CD4-positive, alpha-beta T cell (primary cell): ENCODE measurements around the gene DARS1. TPM values are rescaled to one million over a fixed set of nuclear protein-coding genes. Genes with fewer than 3 reads are reported as not detected.

Source experiments
- ATAC-seq: fragments of 200-7000 bp; cut with Tn5 transposase; one replicate; pipeline ENCODE4 v1.10.0; 2022; ENCODE audit warnings: mild to moderate bottlenecking; ENCODE audit not compliant: poor library complexity
- CTCF ChIA-PET: fragments of 350-600 bp; sonication (Branson Sonifier 250); formaldehyde crosslinking; loops from one replicate; lab custom pipeline; 2021; ENCODE audit warnings: antibody characterized with exemption, inconsistent platforms; lab: Charles Lee
- POLR2A ChIA-PET: fragments of 350-600 bp; sonication (Branson Sonifier 250); formaldehyde crosslinking; loops from one replicate; lab custom pipeline; 2021; ENCODE audit warnings: antibody characterized with exemption, inconsistent platforms; lab: Charles Lee
- DNase-seq, 14 experiments: peaks; one replicate each; pipeline ENCODE4 v3.0.0-alpha.2; 2013 to 2020; ENCODE audit warnings: mixed read lengths in 2 of 14
- H3K27ac ChIP-seq, 2 donors: one replicate each; pipeline versions ENCODE4 v1.5.1 to v1.7.0; 2013; ENCODE audit warnings: low read length in 2 of 2, low read depth in 1 of 2, mild to moderate bottlenecking in 1 of 2
- H3K27me3 ChIP-seq, 2 experiments: 1 replicate in 1 of 2; 2 replicates in 1 of 2; pipeline versions ENCODE4 v1.6.1 to v1.7.0; 2013; ENCODE audit warnings: low read length in 2 of 2, control low read depth in 1 of 2, mild to moderate bottlenecking in 1 of 2, moderate library complexity in 1 of 2; ENCODE audit not compliant: insufficient read depth in 2 of 2, control insufficient read depth in 1 of 2
- H3K36me3 ChIP-seq: one replicate; pipeline ENCODE4 v1.6.1; 2013; ENCODE audit warnings: low read length, control low read depth; ENCODE audit not compliant: insufficient read depth
- H3K4me1 ChIP-seq: one replicate; pipeline ENCODE4 v1.6.1; 2013; ENCODE audit warnings: low read length, control low read depth; ENCODE audit not compliant: insufficient read depth
- H3K4me3 ChIP-seq: one replicate; pipeline ENCODE4 v1.5.1; 2013; ENCODE audit warnings: mild to moderate bottlenecking, low read length, moderate library complexity
- H3K9me3 ChIP-seq, 2 experiments: 1 replicate in 1 of 2; 2 replicates in 1 of 2; pipeline versions ENCODE4 v1.6.1 to v1.7.0; 2013; ENCODE audit warnings: low read length in 2 of 2, mild to moderate bottlenecking in 2 of 2, control low read depth in 1 of 2, moderate library complexity in 1 of 2; ENCODE audit not compliant: control insufficient read depth in 1 of 2, insufficient read depth in 1 of 2
- H3K27ac Mint-ChIP-seq: one replicate; pipeline ENCODE4 v1.8.0; 2020; ENCODE audit warnings: mixed read lengths
- H3K27me3 Mint-ChIP-seq: one replicate; pipeline ENCODE4 v1.8.0; 2021; ENCODE audit warnings: mixed read lengths
- H3K36me3 Mint-ChIP-seq: one replicate; pipeline ENCODE4 v1.8.0; 2021; ENCODE audit warnings: low read depth, mixed read lengths
- H3K4me1 Mint-ChIP-seq: one replicate; pipeline ENCODE4 v1.8.0; 2021; ENCODE audit warnings: low read depth, mixed read lengths
- H3K4me3 Mint-ChIP-seq: one replicate; pipeline ENCODE4 v1.8.0; 2020; ENCODE audit warnings: mild to moderate bottlenecking, mixed read lengths
- H3K9me3 Mint-ChIP-seq: one replicate; pipeline ENCODE4 v1.8.0; 2020; ENCODE audit warnings: mixed read lengths
- intact Hi-C, 2 experiments: fragments of 100-400 bp; cut with DNase I in 1 of 2; cut with micrococcal nuclease in 1 of 2; formaldehyde crosslinking; loops; one replicate each; pipeline versions ENCODE4 v1.15.1 to v1.9.0; 2023 to 2025; cut with DNase I, micrococcal nuclease
- total RNA-seq, 174 experiments: library from RNA in 2 of 174; stranded (reverse) in 2 of 174; gene quantifications; one replicate each; pipeline ENCODE4 v1.2.3 and lab custom pipeline; 2021 to 2026
- TF ChIP-seq, protein P1 (sequence below): fragments of 200-600 bp; IDR thresholded peaks from one replicate; pipeline ENCODE4 v1.8.0; 2022; ENCODE audit warnings: antibody characterized with exemption, mild to moderate bottlenecking

The DARS1 gene
- total RNA-seq, 2 experiments from 2014 or later = 38.2 to 41.7 TPM

DNA sequence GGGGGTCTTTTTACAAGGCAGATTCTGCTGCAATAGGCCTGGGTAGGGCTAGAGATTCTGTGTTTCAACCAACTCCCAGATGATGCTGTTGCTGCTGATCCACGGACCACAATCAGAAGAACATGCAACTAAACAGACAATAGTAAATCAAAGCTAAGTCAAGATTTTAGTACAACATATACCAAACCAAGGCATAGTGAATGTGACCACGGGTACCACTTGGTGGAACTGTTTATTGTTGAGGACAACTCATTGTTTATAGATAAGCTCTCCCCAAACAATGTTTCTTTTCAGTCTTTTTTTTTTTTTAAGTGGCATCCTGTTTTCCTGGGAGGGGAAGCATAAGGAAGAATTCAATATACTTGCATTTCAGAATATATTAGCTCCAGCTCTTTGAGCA, 36.0 kb upstream of the DARS1 start:
- Mint-ChIP-seq H3K27ac (no peak overlapping the region), H3K4me3 (no peak overlapping the region), H3K36me3 (no peaks in the 10 kb centered on the region), H3K27me3 (no peaks in the 10 kb centered on the region), H3K4me1 (peaks cover 13% of the 10 kb centered on the region), H3K9me3 (no peaks in the 10 kb centered on the region)
- CTCF ChIA-PET = interaction anchor here (0.8 kb wide), 1 partner anchor 12 kb away, joined by 3 read pairs; no protein-coding TSS in a partner anchor
- TF ChIP-seq, protein P1, sequence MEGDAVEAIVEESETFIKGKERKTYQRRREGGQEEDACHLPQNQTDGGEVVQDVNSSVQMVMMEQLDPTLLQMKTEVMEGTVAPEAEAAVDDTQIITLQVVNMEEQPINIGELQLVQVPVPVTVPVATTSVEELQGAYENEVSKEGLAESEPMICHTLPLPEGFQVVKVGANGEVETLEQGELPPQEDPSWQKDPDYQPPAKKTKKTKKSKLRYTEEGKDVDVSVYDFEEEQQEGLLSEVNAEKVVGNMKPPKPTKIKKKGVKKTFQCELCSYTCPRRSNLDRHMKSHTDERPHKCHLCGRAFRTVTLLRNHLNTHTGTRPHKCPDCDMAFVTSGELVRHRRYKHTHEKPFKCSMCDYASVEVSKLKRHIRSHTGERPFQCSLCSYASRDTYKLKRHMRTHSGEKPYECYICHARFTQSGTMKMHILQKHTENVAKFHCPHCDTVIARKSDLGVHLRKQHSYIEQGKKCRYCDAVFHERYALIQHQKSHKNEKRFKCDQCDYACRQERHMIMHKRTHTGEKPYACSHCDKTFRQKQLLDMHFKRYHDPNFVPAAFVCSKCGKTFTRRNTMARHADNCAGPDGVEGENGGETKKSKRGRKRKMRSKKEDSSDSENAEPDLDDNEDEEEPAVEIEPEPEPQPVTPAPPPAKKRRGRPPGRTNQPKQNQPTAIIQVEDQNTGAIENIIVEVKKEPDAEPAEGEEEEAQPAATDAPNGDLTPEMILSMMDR = no peak
- ATAC-seq = no peak
- intact Hi-C loops = no loop called here
- Histone ChIP-seq H3K27me3 (no peaks in the 10 kb centered on the region), H3K27ac (no peak overlapping the region), H3K36me3 (no peaks in the 10 kb centered on the region), H3K4me1 (peaks cover 4% of the 10 kb centered on the region), H3K4me3 (no peak overlapping the region), H3K9me3 (peaks cover 0 to 6% of the 10 kb centered on the region in 2 experiments)
- DNase-seq = no peak
- POLR2A ChIA-PET = interaction anchor here (0.7 kb wide), 1 partner anchor 31 kb away, joined by 3 read pairs; no protein-coding TSS in a partner anchor

DNA sequence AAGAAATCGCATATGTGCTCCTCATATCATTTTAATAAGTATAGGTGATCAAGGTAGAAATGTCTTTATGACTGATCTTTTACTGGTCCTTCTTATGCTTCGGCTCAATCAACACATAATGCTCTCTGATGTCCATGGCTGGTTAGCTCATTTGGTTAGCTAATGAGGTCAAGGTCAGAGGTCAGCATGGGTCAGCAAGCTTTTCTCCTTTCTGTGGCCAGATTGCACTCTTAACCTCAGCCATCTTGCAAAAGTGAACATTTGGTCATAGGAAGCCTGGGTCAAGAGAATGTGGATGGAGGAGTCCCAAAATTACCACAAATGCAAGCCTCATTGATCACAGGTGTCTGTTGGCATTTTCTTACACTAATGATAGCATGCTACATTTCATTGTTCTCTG, 35.4 kb upstream of the DARS1 start:
- ATAC-seq = no peak
- Histone ChIP-seq H3K4me3 (no peak overlapping the region), H3K4me1 (peaks cover 4% of the 10 kb centered on the region), H3K27me3 (no peaks in the 10 kb centered on the region), H3K9me3 (peaks cover 0 to 6% of the 10 kb centered on the region in 2 experiments), H3K36me3 (no peaks in the 10 kb centered on the region), H3K27ac (no peak overlapping the region)
- Mint-ChIP-seq H3K4me1 (peaks cover 14% of the 10 kb centered on the region), H3K27me3 (no peaks in the 10 kb centered on the region), H3K9me3 (no peaks in the 10 kb centered on the region), H3K36me3 (no peaks in the 10 kb centered on the region), H3K4me3 (no peak overlapping the region), H3K27ac (no peak overlapping the region)
- TF ChIP-seq, protein P1 = no peak
- ChIA-PET POLR2A (interaction anchor here (1.1 kb wide), 1 partner anchor 109 kb away, joined by 4 read pairs; no protein-coding TSS in a partner anchor), CTCF (no interaction called here)
- no peak for DNase-seq
- intact Hi-C loops = no loop called here

DNA sequence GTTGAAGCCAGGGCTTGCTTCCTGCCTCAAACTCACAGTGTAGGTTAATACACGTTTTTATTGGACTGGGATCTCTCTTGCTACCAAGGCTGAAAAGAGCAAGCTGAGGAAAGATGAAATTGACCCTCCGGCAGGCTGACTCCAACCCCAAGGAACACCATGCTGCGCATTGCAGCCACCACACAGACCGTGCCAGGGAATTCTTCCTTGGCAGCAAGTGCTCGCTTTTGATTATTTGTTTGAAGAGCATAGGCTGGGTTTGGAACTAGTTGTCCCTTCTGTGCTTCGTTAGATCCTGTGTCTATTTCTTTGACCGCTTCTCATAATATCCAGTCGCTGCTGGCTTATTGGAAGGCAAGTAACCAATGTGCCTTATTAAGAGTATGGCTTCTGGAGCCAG, 34.4 kb upstream of the DARS1 start:
- Histone ChIP-seq H3K27me3 (no peaks in the 10 kb centered on the region), H3K4me1 (no peaks in the 10 kb centered on the region), H3K36me3 (no peaks in the 10 kb centered on the region), H3K4me3 (no peak overlapping the region), H3K27ac (no peak overlapping the region), H3K9me3 (no peaks in the 10 kb centered on the region)
- TF ChIP-seq, protein P1 = no peak
- H3K27ac Mint-ChIP-seq = no peak overlapping the region
- no peak overlapping the region for H3K4me3 Mint-ChIP-seq
- ChIA-PET CTCF (no interaction called here), POLR2A (interaction anchor here (0.7 to 1.1 kb wide), 2 partner anchors 8 to 110 kb away, joined by 3 to 4 read pairs; no protein-coding TSS in a partner anchor)
- no peaks in the 10 kb centered on the region for H3K36me3 Mint-ChIP-seq
- intact Hi-C loops = no loop called here
- H3K27me3 Mint-ChIP-seq = no peaks in the 10 kb centered on the region
- ATAC-seq = no peak
- no peak for DNase-seq
- peaks cover 10% of the 10 kb centered on the region for H3K4me1 Mint-ChIP-seq
- H3K9me3 Mint-ChIP-seq = no peaks in the 10 kb centered on the region
